Spinal cord (tissue), 10 donors: ENCODE results near the gene DDX60. TPM values are rescaled to one million over a fixed set of nuclear protein-coding genes. Genes with fewer than 3 reads are reported as not detected.
"Not testable (repeated sequence)": the region's sequence is repeated elsewhere in the genome, so short reads cannot be mapped to it uniquely, and the experiment has no call there.

Source experiments
- DNase-seq, 6 donors: peaks; one replicate each; pipeline versions ENCODE4 v3.0.0 to v3.0.0-alpha.2; 2013 to 2015; ENCODE audit warnings: low spot score in 6 of 6, low read depth in 4 of 6
- H3K27ac ChIP-seq: one replicate; pipeline ENCODE4 v1.5.1; 2013; ENCODE audit warnings: low read depth, low read length, control low read depth
- H3K27me3 ChIP-seq: one replicate; pipeline ENCODE4 v1.6.1; 2013; ENCODE audit warnings: low read length; ENCODE audit not compliant: control insufficient read depth, insufficient read depth
- H3K36me3 ChIP-seq: one replicate; pipeline ENCODE4 v1.6.1; 2013; ENCODE audit warnings: low read length; ENCODE audit not compliant: control insufficient read depth, insufficient read depth
- H3K4me1 ChIP-seq: one replicate; pipeline ENCODE4 v1.6.1; 2013; ENCODE audit warnings: low read length; ENCODE audit not compliant: control insufficient read depth, insufficient read depth
- H3K4me3 ChIP-seq: one replicate; pipeline ENCODE4 v1.5.1; 2013; ENCODE audit warnings: low read depth, low read length, control low read depth
- H3K9me3 ChIP-seq: one replicate; pipeline ENCODE4 v1.6.1; 2013; ENCODE audit warnings: low read length; ENCODE audit not compliant: control insufficient read depth, insufficient read depth
- WGBS: methylation state at CpG from one replicate; pipeline ENCODE4 v1.1.5; 2013; ENCODE audit warnings: missing lambda C conversion rate; ENCODE audit not compliant: insufficient coverage; 5-methylcytosine and 5-hydroxymethylcytosine counted together
- polyA plus RNA-seq, 2 donors: library from polyadenylated mRNA; unstranded; fragments of 120-200 nt; gene quantifications; one replicate each; pipeline ENCODE4 v1.2.1, GENCODE V29; 2013; ENCODE audit not compliant: insufficient read length in 2 of 2
- total RNA-seq, 2 donors: library from RNA; depleted of rRNA in 1 of 2; stranded (reverse); fragments of 120-200 nt in 1 of 2; fragments of >200 nt in 1 of 2; gene quantifications; one replicate each; pipeline versions ENCODE4 v1.2.3 to v1.2.4, GENCODE V29; 2013 to 2014
- donor health status: healthy.

DDX60 gene
- total and polyA plus RNA-seq, 4 donors, result 3.6 to 29.3 (median 16.8) TPM

DNA sequence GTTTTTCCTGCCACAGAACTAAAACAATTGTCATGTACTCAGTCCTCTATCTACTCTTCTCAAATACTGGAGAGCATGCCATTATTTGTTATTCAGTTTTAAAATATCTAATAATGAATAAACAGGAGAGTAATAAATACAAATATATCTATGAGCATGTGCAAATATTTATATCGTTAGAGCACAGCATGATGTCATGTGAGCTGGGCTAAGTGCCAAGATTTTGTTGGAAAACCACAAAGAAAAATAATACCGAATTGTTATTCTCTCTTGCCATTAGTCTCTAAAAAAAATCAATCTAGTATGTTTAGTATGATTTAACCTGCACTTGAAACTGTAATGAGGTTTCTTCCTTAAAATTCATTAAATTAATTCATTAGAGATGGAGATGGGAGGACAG is 97.3 kb downstream of the DDX60 start:
- H3K27me3 ChIP-seq, result no peaks in the 10 kb centered on the region
- no CpG with 5 or more reads among the region's 2 CpGs for WGBS
- peak in 1 of 6 donors; percentile 4 for DNase-seq
- H3K4me1 ChIP-seq, result no peaks in the 10 kb centered on the region
- no peak overlapping the region for H3K27ac ChIP-seq
- H3K36me3 ChIP-seq, result no peaks in the 10 kb centered on the region
- H3K4me3 ChIP-seq, result no peak overlapping the region
- H3K9me3 ChIP-seq, result no peaks in the 10 kb centered on the region

DNA sequence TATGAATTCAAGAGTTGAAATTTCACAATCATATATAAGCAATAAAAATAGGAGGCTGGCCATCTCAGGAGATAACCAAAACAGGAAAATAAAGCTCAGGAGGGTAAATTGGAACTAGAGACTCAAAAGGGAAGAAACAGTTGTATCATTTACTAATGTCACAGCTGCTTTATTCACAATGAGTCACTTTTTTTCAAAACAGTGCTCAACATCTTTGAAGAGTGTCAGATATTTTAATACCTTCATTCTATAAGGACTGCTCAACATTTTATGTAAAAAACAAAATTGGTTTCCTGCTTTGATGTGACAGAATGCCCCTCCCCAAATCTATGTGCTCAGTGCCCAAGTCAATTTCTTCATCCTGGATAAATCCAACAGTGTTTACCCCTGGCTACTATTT is 97.7 kb downstream of the DDX60 start:
- no peak for DNase-seq
- H3K9me3 ChIP-seq, result no peaks in the 10 kb centered on the region
- no peak overlapping the region for H3K27ac ChIP-seq
- H3K4me1 ChIP-seq, result no peaks in the 10 kb centered on the region
- H3K27me3 ChIP-seq, result no peaks in the 10 kb centered on the region
- no peak overlapping the region for H3K4me3 ChIP-seq
- no peaks in the 10 kb centered on the region for H3K36me3 ChIP-seq

- no CpG with 5 or more reads among the region's 1 CpG for WGBS
- DNase-seq, result no peak
- Histone ChIP-seq H3K9me3 (no peaks in the 10 kb centered on the region), H3K27me3 (no peaks in the 10 kb centered on the region), H3K4me3 (no peak overlapping the region), H3K4me1 (no peaks in the 10 kb centered on the region), H3K36me3 (no peaks in the 10 kb centered on the region), H3K27ac (no peak overlapping the region)
Observed at GRCh38 chr4:168218645-168219044, 99.9 kb downstream of the DDX60 start.

DNA sequence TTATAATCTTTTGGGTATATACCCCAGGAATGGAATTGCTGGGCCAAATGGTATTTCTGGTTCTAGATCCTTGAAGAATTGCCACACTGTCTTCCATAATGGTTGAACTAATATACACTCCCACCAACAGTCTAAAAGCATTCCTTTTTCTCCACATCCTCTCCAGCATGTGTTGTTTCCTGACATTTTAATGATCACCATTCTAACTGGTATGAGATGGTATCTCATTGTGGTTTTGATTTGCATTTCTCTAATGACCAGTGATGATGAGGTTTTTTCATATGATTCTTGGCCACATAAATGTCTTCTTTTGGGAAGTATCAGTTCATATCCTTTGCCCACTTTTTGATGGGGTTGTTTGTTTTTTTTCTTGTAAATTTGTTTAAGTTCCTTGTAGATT is 105.0 kb downstream of the DDX60 start:
- not testable (repeated sequence) for H3K9me3 ChIP-seq

GRCh38 chr4:168212656-168213055 is 105.9 kb downstream of the DDX60 start:
- Histone ChIP-seq H3K27ac (no peak overlapping the region), H3K4me1 (no peaks in the 10 kb centered on the region), H3K4me3 (no peak overlapping the region), H3K36me3 (no peaks in the 10 kb centered on the region), H3K9me3 (no peaks in the 10 kb centered on the region), H3K27me3 (no peaks in the 10 kb centered on the region)
- WGBS, result no CpG with 5 or more reads among the region's 3 CpGs
- DNase-seq, result no peak

More for the DNA sequence above, 105.0 kb downstream of the DDX60 start:
- DNase-seq, H3K4me3 ChIP-seq, H3K27me3 ChIP-seq, H3K4me1 ChIP-seq, H3K27ac ChIP-seq, H3K36me3 ChIP-seq: not testable (repeated sequence)

- Histone ChIP-seq H3K27ac (no peak overlapping the region), H3K4me3 (no peak overlapping the region), H3K27me3 (no peaks in the 10 kb centered on the region), H3K36me3 (no peaks in the 10 kb centered on the region), H3K4me1 (no peaks in the 10 kb centered on the region), H3K9me3 (no peaks in the 10 kb centered on the region)
- no CpG with 5 or more reads among the region's 3 CpGs for WGBS
- no peak for DNase-seq
Observed at GRCh38 chr4:168208957-168209614, 109.5 kb downstream of the DDX60 start.

GRCh38 chr4:168203233-168203911 is 115.2 kb downstream of the DDX60 start:
- 88% methylated on average over 4 of the region's 4 CpGs for WGBS
- no peaks in the 10 kb centered on the region for H3K4me1 ChIP-seq
- no peak overlapping the region for H3K4me3 ChIP-seq
- H3K27me3 ChIP-seq, result no peaks in the 10 kb centered on the region
- H3K9me3 ChIP-seq, result peaks cover 6% of the 10 kb centered on the region
- H3K27ac ChIP-seq, result no peak overlapping the region
- DNase-seq, result no peak
- H3K36me3 ChIP-seq, result no peaks in the 10 kb centered on the region

GRCh38 chr4:168200685-168201084 is 117.9 kb downstream of the DDX60 start:
- DNase-seq, result no peak
- no peak overlapping the region for H3K4me3 ChIP-seq
- H3K4me1 ChIP-seq, result no peaks in the 10 kb centered on the region
- peaks cover 6% of the 10 kb centered on the region for H3K9me3 ChIP-seq
- H3K36me3 ChIP-seq, result no peaks in the 10 kb centered on the region
- H3K27me3 ChIP-seq, result no peaks in the 10 kb centered on the region
- H3K27ac ChIP-seq, result no peak overlapping the region
- WGBS, result no CpG with 5 or more reads among the region's 3 CpGs

GRCh38 chr4:168199260-168199957 is 119.1 kb downstream of the DDX60 start:
- Histone ChIP-seq H3K36me3 (no peaks in the 10 kb centered on the region), H3K27me3 (no peaks in the 10 kb centered on the region), H3K4me1 (no peaks in the 10 kb centered on the region), H3K27ac (no peak overlapping the region), H3K9me3 (peaks cover 6% of the 10 kb centered on the region), H3K4me3 (no peak overlapping the region)
- whole genome bisulfite sequencing, result 50% methylated on average over 1 of the region's 4 CpGs
- DNase-seq, result no peak

- Histone ChIP-seq H3K9me3 (no peaks in the 10 kb centered on the region), H3K4me3 (no peak overlapping the region), H3K4me1 (no peaks in the 10 kb centered on the region), H3K27ac (no peak overlapping the region), H3K27me3 (no peaks in the 10 kb centered on the region), H3K36me3 (no peaks in the 10 kb centered on the region)
- DNase-seq, result no peak
Observed at GRCh38 chr4:168197926-168198325, 120.6 kb downstream of the DDX60 start.
